Stomach smooth muscle (tissue), 2 donors: ENCODE measurements around the gene CATSPERD.

Experiments
- H3K27ac ChIP-seq: one replicate; pipeline ENCODE4 v1.7.0; 2013; ENCODE audit warnings: mild to moderate bottlenecking, low read length, inconsistent platforms
- H3K27me3 ChIP-seq, 2 donors: one replicate each; pipeline ENCODE4 v1.7.0; 2013; ENCODE audit warnings: low read length in 2 of 2; ENCODE audit not compliant: insufficient read depth in 2 of 2, control insufficient read depth in 1 of 2
- H3K36me3 ChIP-seq, 2 donors: one replicate each; pipeline ENCODE4 v1.7.0; 2013; ENCODE audit warnings: low read length in 2 of 2; ENCODE audit not compliant: control insufficient read depth in 2 of 2, insufficient read depth in 2 of 2
- H3K4me1 ChIP-seq: one replicate; pipeline ENCODE4 v1.7.0; 2013; ENCODE audit warnings: low read length; ENCODE audit not compliant: control insufficient read depth, insufficient read depth
- H3K4me3 ChIP-seq, 2 donors: one replicate each; pipeline ENCODE4 v1.7.0; 2013; ENCODE audit warnings: low read length in 2 of 2
- H3K9ac ChIP-seq, 2 donors: one replicate each; pipeline ENCODE4 v1.7.0; 2013; ENCODE audit warnings: low read length in 2 of 2, mild to moderate bottlenecking in 1 of 2
- H3K9me3 ChIP-seq, 2 donors: one replicate each; pipeline ENCODE4 v1.7.0; 2013; ENCODE audit warnings: low read length in 2 of 2; ENCODE audit not compliant: control insufficient read depth in 2 of 2
- donor health status: healthy.
- donor health status: Pancreatic carcinoma.

CATSPERD gene, protein sequence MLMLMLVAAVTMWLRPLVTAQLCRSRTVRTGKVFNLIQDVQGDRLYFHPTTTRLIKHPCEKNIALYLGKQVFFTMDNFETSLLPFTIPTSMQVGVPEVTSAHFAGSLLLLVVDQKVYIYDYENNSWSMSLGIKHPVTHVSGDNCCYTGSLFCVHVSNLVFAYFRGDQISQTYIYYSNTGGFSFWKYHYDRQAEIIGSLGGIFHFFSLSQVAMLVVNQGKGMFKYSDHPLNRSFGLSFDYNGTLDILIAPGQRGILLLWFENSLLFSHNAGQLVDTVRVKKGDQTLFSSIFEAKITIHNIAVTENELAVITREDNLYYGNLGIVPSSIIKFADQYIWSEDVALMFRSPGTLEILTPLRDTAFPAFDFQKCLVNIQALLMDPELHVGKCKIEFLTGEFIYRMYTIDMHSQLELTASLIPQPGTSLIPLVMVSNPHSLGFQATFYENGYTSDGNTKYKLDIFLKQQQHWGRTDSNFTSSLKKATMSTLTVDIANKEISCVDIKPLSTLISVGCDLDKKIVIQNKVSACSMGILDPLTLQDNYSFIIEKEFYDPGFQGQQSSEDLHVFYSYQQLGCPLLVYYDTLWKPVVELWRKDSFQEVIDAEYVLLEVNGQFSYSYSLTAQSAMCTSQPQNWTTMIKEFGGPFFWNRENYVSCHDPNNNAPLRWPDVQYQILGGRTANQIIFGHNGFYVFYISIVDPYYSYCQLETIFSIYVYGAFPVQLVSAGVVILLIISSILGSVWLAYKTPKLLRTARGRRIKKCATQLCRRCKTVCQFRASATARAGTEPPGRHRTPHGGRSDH

DNA sequence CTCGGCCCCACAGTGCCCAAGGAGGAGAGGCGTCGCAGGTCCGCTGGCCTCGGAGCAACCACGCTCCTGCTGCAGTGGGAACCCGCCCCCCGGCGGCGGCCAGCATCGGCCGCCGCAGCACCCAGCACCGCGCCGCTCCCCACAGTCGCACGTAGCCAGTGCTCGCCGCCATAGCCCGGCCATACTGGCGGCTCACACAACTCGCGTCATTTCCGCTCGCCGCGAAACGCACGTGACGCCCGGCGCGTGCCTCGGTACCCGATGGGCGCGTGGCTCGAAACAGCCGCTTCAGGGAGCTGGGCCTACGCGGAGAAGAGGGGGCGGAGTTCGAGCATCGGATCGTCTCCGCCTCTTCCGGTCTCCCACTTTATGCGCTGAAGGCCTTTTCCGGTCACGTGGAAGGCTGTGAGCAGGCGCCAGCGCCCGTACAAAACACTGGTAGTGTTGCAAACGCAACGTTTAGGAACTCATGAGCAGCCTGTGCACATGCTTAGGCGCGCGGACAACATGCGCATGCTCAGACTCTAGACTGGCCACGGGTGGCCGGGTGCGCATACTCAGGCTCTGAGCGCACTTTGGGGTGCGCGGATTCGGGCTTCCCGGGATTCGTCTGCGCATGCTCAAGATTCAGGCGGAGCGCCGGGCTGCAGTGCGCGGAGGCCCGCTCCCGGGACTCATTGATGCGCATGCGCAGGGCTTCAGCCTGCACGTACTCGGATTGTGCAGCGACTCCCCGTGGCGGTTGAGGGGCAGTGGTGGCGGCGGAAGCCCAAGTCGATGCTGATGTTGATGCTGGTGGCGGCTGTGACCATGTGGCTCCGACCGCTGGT, at the start of gene CATSPERD, which contains the start of gene LONP1:
Gene CATSPERD, plus strand, starts transcription at position 677 of the 830 bp plus-strand sequence. Its CDS starts 101 bp downstream, at position 778.
Gene LONP1, minus strand, starts transcription at position 186 of the 830 bp plus-strand sequence. Its CDS starts 14 bp downstream, at position 172.
- peaks cover 28% of the 10 kb centered on the region for H3K4me1 ChIP-seq
- H3K36me3 ChIP-seq = peaks cover 4 to 6% of the 10 kb centered on the region in 2 donors
- peak within 1 kb of the TSS; percentile 77 to 84 for H3K9ac ChIP-seq
- H3K27ac ChIP-seq = peak within 1 kb of the TSS; percentile 90
- H3K9me3 ChIP-seq = no peaks in the 10 kb centered on the region
- peak within 1 kb of the TSS; percentile 97 to 98 for H3K4me3 ChIP-seq
- H3K27me3 ChIP-seq = no peaks in the 10 kb centered on the region

DNA sequence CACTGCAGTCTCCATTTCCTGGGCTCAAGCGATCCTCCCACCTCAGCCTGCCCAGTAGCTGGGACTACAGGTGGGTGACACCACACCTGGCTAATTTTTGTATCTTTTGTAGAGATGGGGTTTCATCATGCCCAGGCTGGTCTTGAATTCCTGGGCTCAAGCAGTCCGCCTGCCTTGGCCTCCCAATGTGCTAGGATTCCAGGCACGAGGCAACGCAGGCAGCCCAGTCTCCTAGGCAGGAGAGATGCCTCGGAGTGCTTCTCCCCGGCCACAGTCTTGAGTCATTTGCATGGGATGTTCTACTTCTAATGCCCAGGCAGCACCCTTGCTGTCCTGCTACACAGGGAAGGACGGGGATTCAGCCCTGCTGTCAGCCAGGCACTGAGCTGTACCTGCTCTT, 48.8 kb upstream of the CATSPERD start:
- Histone ChIP-seq H3K27ac (no peak overlapping the region), H3K9ac (no peak overlapping the region), H3K4me3 (no peak overlapping the region), H3K27me3 (no peaks in the 10 kb centered on the region), H3K4me1 (no peaks in the 10 kb centered on the region), H3K9me3 (no peaks in the 10 kb centered on the region), H3K36me3 (peaks cover 20 to 24% of the 10 kb centered on the region in 2 donors)

DNA sequence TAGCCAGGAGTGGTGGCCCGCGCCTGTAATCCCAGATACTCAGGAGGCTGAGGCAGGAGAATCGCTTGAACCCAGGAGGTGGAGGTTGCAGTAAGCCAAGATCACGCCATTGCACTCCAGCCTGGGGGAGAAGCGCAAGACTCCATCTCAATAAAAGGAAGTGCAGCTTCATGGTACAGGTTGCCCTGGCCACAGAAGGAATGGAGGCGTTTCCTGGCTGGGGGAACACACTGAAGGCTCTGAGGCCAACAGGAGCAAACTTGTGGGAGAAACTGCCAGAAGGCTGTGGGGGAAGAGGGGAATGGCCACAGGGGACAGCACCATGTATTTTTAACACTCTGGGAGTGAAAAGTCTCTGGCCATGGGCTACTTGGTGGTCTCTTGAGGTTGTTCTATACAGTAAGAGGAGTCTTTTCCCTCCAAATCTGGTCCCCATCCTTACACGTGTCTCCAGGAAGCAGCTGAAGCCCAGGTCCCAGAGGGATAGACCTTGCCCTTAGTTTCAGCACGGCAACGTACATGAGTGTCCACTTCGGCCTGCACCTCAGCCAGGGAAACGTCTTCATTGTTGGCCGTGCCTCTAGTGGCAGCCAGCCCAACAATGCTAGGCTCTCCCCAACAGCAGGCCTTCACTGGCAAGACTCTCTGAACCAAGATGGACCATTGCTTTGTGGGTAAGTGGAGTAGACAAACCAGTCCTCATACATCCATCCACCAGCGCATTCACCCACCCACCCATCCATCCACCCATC, 47.6 kb upstream of the CATSPERD start:
- no peak overlapping the region for H3K27ac ChIP-seq
- H3K9ac ChIP-seq = no peak overlapping the region
- no peaks in the 10 kb centered on the region for H3K27me3 ChIP-seq
- H3K9me3 ChIP-seq = no peaks in the 10 kb centered on the region
- H3K4me3 ChIP-seq = no peak overlapping the region
- no peaks in the 10 kb centered on the region for H3K4me1 ChIP-seq
- peaks cover 9 to 13% of the 10 kb centered on the region in 2 donors for H3K36me3 ChIP-seq

DNA sequence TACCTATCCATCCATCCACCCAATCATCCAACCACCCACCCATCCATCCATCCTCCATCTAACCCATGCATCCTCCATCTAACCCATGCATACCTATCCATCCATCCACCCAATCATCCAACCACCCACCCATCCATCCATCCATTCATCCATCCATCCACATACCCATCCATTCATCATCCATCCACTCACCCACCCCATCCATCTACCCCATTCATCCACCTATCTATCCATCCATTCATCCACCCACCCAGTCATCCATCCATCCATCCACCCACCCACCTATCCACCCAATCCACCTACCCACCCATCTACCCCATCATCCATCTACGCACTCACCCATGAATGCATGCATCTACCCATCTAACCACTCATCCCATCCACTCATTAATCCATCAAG, 46.7 kb upstream of the CATSPERD start:
- Histone ChIP-seq H3K4me1 (no peaks in the 10 kb centered on the region), H3K27ac (no peak overlapping the region), H3K36me3 (peaks cover 9 to 13% of the 10 kb centered on the region in 2 donors), H3K9ac (no peak overlapping the region), H3K4me3 (no peak overlapping the region), H3K27me3 (no peaks in the 10 kb centered on the region), H3K9me3 (no peaks in the 10 kb centered on the region)

DNA sequence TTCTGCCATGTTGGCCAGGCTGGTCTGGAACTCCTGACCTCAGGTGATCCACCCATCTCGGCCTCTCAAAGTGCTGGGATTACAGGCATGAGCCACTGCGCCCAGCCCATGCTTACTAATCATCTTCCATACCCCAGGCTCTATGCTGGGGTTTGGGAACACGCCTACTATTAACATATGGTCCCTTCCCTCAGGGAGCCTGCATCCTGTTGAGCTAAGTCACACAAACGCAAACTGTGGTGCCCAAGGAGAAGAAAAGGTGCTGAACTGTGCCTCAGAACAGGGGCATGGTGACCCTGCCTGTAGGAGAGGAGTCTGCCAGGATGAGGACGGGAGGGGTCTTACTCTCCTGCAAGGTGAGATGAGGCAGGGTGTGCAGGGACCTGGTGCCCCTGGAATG, 45.7 kb upstream of the CATSPERD start:
- Histone ChIP-seq H3K36me3 (peaks cover under 1 to 4% of the 10 kb centered on the region in 2 donors), H3K4me3 (no peak overlapping the region), H3K9me3 (no peaks in the 10 kb centered on the region), H3K27me3 (no peaks in the 10 kb centered on the region), H3K4me1 (peaks cover 8% of the 10 kb centered on the region), H3K9ac (no peak overlapping the region), H3K27ac (no peak overlapping the region)

DNA sequence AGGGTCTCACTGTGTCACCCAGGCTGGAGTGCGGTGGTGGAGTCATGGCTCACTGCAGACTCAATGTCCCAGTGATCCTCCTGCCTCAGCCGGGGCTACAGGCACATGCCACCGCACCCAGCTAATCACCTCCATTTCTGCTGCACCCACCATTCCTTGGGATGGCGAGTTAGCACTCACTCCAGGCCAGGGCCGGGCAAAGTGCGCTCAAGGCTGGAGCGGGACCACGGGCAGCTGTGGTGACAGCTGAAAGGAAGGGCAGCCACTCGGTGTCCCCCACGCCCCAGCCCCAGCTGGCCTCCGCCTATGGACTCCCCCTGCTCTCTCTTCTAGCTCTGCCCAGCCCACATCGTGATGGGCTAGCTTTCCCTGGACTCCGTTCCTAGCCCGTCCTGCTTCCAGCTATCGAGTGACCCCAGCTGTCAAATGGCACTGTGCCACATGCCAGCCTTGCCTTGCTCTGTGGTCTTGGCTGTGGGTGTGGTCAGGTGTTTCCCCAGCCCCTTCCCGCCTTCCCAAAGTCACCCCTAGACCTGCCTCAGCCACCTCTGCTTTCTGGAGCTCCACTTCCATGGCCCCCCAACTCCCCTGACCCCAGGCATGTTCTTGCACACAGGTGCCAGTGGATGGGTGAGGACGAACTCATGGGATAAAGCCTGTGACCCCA, 44.2 kb upstream of the CATSPERD start:
- peaks cover 19% of the 10 kb centered on the region for H3K4me1 ChIP-seq
- no peak overlapping the region for H3K4me3 ChIP-seq
- H3K36me3 ChIP-seq = peaks cover 0 to 4% of the 10 kb centered on the region in 2 donors
- no peak overlapping the region for H3K27ac ChIP-seq
- H3K9me3 ChIP-seq = no peaks in the 10 kb centered on the region
- H3K27me3 ChIP-seq = no peaks in the 10 kb centered on the region
- H3K9ac ChIP-seq = no peak overlapping the region

DNA sequence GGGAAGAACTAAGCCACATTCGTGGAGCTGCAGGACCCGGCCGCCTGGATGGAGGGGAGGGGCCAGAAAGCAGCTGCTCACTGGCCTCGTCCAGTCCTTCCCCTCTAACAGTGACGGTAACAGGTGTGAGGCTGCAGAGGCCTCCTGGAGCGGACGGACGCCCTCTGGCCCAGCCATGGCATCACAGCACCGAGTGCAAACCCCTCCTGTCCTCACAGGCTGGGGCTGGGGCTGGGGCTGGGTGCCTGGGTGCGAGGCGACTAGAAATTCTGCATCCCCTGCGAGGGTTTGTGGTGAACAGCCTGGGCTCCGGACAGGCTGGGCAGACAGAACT, 43.7 kb upstream of the CATSPERD start:
- no peaks in the 10 kb centered on the region for H3K9me3 ChIP-seq
- no peak overlapping the region for H3K4me3 ChIP-seq
- H3K27me3 ChIP-seq = no peaks in the 10 kb centered on the region
- peaks cover 22% of the 10 kb centered on the region for H3K4me1 ChIP-seq
- H3K27ac ChIP-seq = no peak overlapping the region
- H3K36me3 ChIP-seq = peaks cover 0 to 4% of the 10 kb centered on the region in 2 donors
- no peak overlapping the region for H3K9ac ChIP-seq

DNA sequence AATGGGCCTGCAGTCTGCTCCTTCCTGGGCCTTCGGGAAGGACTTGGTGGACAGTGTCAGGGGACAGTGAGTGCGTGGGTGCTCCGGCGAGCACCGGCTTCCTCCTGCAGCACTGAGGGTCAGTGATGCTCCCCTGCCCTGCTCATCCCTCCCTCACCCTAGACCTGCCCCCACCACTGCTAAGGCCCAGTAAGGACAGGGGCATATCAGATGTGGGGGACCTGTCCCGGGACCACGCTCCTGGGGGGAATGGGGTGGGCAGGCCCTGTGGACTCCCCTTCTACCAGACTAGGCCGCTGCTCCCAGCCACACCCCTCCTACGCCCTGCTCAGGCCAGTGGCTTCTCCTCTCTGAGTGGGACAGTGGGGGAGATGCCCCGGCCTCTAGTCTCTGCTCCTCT, 43.3 kb upstream of the CATSPERD start:
- peaks cover 22% of the 10 kb centered on the region for H3K4me1 ChIP-seq
- no peak overlapping the region for H3K27ac ChIP-seq
- no peak overlapping the region for H3K9ac ChIP-seq
- H3K9me3 ChIP-seq = no peaks in the 10 kb centered on the region
- peaks cover 0 to 4% of the 10 kb centered on the region in 2 donors for H3K36me3 ChIP-seq
- H3K27me3 ChIP-seq = no peaks in the 10 kb centered on the region
- no peak overlapping the region for H3K4me3 ChIP-seq

DNA sequence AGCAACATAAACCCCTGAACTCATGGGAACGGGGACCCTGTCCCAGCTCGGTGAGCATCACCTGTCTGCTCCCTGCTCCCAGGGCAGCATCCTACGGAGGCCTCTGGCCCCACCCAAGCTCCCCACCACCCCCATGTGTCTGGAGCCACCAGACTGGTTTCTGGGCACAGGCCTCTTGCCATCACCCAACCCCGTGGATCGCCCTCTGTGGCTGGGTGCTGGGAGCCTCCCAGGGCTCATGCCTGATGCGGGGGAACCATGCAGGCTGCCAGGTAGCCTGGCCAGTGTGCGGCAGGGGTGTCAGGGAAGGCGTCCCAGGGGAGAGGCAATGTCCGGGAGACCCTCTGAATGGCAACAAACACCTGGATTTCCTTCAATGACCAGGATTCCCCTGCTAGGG, 42.9 kb upstream of the CATSPERD start:
- peaks cover 0 to 4% of the 10 kb centered on the region in 2 donors for H3K36me3 ChIP-seq
- peaks cover 22% of the 10 kb centered on the region for H3K4me1 ChIP-seq
- no peaks in the 10 kb centered on the region for H3K27me3 ChIP-seq
- no peaks in the 10 kb centered on the region for H3K9me3 ChIP-seq
- H3K27ac ChIP-seq = no peak overlapping the region
- H3K9ac ChIP-seq = no peak overlapping the region
- H3K4me3 ChIP-seq = no peak overlapping the region
